Activated CD4-positive, alpha-beta T cell treated with anti-CD3 and anti-CD28 coated beads, Interleukin-2, amount 10 ng/mL, durations not matched to agents 7 days and 5 days (primary cell): ENCODE data around the gene SCAPER. TPM values are rescaled to one million over a fixed set of nuclear protein-coding genes. Genes with fewer than 3 reads are reported as not detected.

Experiments used
- CTCF ChIA-PET: fragments of 350-600 bp; sonication (Branson Sonifier 250); formaldehyde crosslinking; loops from one replicate; lab custom pipeline; 2021; ENCODE audit warnings: antibody characterized with exemption; lab: Charles Lee
- POLR2A ChIA-PET: fragments of 350-600 bp; sonication (Branson Sonifier 250); formaldehyde crosslinking; loops from one replicate; lab custom pipeline; 2021; ENCODE audit warnings: antibody characterized with exemption; lab: Charles Lee
- DNase-seq: peaks from one replicate; pipeline ENCODE4 v3.0.0-alpha.2; 2020
- H3K27ac Mint-ChIP-seq: one replicate; pipeline ENCODE4 v1.8.0; 2021; ENCODE audit warnings: mild to moderate bottlenecking, moderate library complexity, mixed read lengths
- H3K27me3 Mint-ChIP-seq: one replicate; pipeline ENCODE4 v1.8.0; 2021; ENCODE audit warnings: mixed read lengths
- H3K36me3 Mint-ChIP-seq: one replicate; pipeline ENCODE4 v1.8.0; 2021; ENCODE audit warnings: low read depth, mixed read lengths
- H3K4me1 Mint-ChIP-seq: one replicate; pipeline ENCODE4 v1.8.0; 2021; ENCODE audit warnings: mixed read lengths
- H3K4me3 Mint-ChIP-seq: one replicate; pipeline ENCODE4 v1.8.0; 2021; ENCODE audit warnings: mild to moderate bottlenecking, moderate library complexity, mixed read lengths
- H3K9me3 Mint-ChIP-seq: one replicate; pipeline ENCODE4 v1.8.0; 2021; ENCODE audit warnings: mixed read lengths
- total RNA-seq, 2 experiments: library from RNA; stranded (reverse); gene quantifications; one replicate each; pipeline ENCODE4 v1.2.3, GENCODE V29; 2021

Gene SCAPER
- total RNA-seq, 2 experiments from 2014 or later = 28.1 to 28.6 TPM

DNA sequence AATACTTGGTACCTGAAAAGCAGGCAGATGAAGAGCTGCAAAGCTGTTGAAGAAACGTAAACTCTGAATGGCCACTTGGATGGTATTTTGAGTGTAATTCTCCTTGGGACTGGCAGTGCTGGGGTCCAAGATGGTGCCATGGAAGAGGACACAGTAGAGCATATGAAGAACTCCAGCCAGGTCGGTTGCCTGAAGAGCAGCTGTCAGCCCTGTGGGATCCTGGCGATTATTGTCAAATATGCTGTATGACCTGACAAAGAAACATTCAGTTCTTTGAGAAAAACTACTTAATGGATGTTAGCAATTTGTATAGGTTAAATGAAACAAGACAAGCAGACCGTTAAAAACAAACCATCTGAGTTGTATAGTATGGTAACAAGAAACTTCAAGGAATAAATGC is 523.8 kb downstream of the SCAPER start:
- ChIA-PET CTCF (interaction anchor here (1.3 kb wide), 1 partner anchor 10 kb away, joined by 6 read pairs; no protein-coding TSS in a partner anchor), POLR2A (no interaction called here)
- DNase-seq = no peak
- H3K27me3 Mint-ChIP-seq = no peaks in the 10 kb centered on the region
- peaks cover 4% of the 10 kb centered on the region for H3K36me3 Mint-ChIP-seq
- H3K9me3 Mint-ChIP-seq = no peaks in the 10 kb centered on the region
- H3K4me3 Mint-ChIP-seq = no peak overlapping the region
- H3K27ac Mint-ChIP-seq = no peak overlapping the region
- no peaks in the 10 kb centered on the region for H3K4me1 Mint-ChIP-seq

DNA sequence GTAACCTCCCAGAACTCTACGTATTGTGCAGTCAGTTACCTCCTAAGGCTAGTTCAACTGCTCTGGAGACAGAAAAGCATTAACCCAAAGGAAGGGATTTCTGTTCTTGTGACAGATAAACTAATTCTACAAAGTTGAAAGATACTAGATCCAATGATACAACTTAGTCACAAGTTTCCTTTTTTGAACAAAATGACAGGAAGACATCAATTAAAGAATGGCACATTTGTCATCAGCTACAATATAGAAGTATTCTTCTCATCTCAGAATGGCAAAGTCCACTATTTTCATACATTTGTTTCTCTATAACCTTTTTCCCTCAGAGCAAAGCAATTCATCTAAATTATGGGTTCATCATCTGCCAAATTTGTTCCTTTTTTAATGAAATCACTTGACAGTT is 524.9 kb downstream of the SCAPER start:
- ChIA-PET CTCF (interaction anchor here (1.2 to 1.3 kb wide), 2 partner anchors 12 to 15 kb away, joined by 4 to 6 read pairs; no protein-coding TSS in a partner anchor), POLR2A (no interaction called here)

DNA sequence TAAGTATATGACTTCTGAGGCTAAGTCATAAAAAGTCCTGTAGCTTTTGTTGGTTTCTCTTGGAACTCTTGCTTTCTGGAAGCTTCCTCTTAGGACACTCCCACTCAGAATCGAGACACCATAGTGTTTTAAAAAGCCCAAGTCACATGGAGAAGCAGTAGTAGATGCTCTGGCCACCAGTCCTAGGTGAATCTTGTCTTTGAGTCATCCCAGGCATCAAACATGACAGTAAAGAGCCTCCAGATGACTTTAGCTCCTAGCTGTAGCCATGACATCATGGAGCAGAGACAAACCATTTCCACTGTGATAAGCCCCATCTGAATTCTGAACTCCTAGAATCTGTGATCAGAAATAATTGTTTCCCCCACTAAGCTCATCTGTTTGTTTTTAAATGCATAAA is 526.4 kb downstream of the SCAPER start:
- H3K36me3 Mint-ChIP-seq = peaks cover 4% of the 10 kb centered on the region
- H3K27ac Mint-ChIP-seq = no peak overlapping the region
- no peak overlapping the region for H3K4me3 Mint-ChIP-seq
- ChIA-PET CTCF (no interaction called here), POLR2A (no interaction called here)
- no peaks in the 10 kb centered on the region for H3K4me1 Mint-ChIP-seq
- no peaks in the 10 kb centered on the region for H3K27me3 Mint-ChIP-seq
- H3K9me3 Mint-ChIP-seq = no peaks in the 10 kb centered on the region
- DNase-seq = no peak

More for the DNA sequence above, 524.9 kb downstream of the SCAPER start:
- H3K36me3 Mint-ChIP-seq = peaks cover 4% of the 10 kb centered on the region
- no peak for DNase-seq
- no peak overlapping the region for H3K27ac Mint-ChIP-seq
- H3K9me3 Mint-ChIP-seq = no peaks in the 10 kb centered on the region
- no peaks in the 10 kb centered on the region for H3K4me1 Mint-ChIP-seq
- H3K4me3 Mint-ChIP-seq = no peak overlapping the region
- no peaks in the 10 kb centered on the region for H3K27me3 Mint-ChIP-seq

DNA sequence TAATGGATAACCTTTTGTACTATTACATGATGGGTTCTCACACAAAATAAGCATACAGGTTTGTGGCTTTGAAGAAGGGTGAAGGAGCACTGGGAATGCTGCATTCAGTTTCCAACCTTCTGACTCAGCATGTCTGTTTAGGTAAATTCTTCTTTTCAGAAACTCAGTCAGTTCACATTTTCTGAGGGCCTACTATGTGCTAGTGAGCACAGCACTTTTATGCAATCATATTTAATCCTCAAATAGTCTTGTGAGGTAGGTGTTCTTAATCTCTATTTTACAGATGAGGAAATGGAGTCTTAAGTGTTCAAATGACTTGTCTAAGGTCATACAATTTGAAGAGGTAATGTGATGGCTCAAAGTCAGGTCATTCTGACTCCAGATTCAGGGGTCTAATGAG is 527.4 kb downstream of the SCAPER start:
- CTCF ChIA-PET = no interaction called here
- Mint-ChIP-seq H3K4me1 (no peaks in the 10 kb centered on the region), H3K27ac (no peak overlapping the region), H3K9me3 (no peaks in the 10 kb centered on the region), H3K27me3 (no peaks in the 10 kb centered on the region), H3K4me3 (no peak overlapping the region), H3K36me3 (peaks cover 4% of the 10 kb centered on the region)
- DNase-seq = no peak
- POLR2A ChIA-PET = no interaction called here

DNA sequence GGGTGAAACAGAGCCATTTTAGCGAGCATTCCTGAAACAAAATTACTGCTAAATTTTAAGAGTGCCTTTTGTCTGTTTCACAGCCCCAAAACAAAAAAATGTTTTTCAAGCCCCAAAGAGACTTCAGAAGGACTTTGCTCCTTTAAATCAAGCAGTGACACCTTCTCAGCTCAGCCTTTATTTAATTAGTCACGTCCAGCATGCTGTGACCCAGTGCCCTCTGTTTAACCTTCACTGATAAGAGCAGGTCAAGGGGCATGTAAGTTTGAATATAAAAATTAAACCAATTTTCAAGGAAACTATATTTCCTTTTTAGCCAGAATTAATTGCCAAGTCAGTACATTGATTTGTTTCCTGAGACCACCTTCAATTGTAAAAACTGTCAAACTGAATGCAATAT is 527.9 kb downstream of the SCAPER start:
- H3K4me1 Mint-ChIP-seq = no peaks in the 10 kb centered on the region
- H3K4me3 Mint-ChIP-seq = no peak overlapping the region
- ChIA-PET CTCF (no interaction called here), POLR2A (no interaction called here)
- H3K27ac Mint-ChIP-seq = no peak overlapping the region
- DNase-seq = no peak
- H3K36me3 Mint-ChIP-seq = peaks cover 4% of the 10 kb centered on the region
- H3K27me3 Mint-ChIP-seq = no peaks in the 10 kb centered on the region
- no peaks in the 10 kb centered on the region for H3K9me3 Mint-ChIP-seq

DNA sequence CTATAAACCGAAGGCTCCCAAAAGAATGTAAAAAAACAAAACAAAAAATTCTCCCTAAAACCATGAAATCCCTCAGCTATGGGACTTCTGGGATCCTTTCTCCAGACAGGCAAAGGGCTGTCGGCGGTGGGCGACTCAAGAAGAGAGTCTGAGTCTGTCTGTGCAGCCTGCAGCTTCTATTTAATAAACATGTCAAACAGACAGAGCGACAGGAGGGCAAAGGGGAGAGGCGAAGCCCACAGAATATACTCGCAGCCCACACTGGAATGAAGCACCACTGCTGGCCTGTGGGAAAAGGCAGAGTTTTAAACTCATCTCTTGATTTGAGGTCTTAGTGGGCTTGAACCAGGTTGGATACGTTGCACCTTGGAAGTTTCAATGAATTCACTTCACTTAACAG is 528.3 kb downstream of the SCAPER start:
- peaks cover 4% of the 10 kb centered on the region for H3K36me3 Mint-ChIP-seq
- POLR2A ChIA-PET = no interaction called here
- no peaks in the 10 kb centered on the region for H3K27me3 Mint-ChIP-seq
- CTCF ChIA-PET = no interaction called here
- H3K27ac Mint-ChIP-seq = no peak overlapping the region
- H3K4me1 Mint-ChIP-seq = no peaks in the 10 kb centered on the region
- no peak for DNase-seq
- H3K9me3 Mint-ChIP-seq = no peaks in the 10 kb centered on the region
- no peak overlapping the region for H3K4me3 Mint-ChIP-seq

DNA sequence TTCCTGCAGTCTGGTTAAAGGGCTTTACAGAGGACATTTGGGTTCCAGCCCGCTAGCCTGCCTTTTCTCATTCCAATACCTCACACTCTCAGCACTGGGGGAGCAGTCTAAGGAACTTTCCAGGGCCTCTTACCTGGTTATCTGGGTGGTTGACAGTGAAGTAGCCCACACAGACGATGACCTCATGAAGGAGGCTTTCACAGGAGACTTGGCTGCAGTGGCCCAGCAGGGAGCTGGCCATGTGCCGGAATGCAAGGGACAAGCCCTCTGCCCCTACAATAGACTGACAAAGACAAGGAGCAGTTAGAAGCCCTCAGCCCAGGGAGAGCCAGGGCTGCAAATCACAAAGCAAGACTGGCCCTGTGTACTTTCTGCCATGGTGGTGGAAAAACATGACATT is 529.1 kb downstream of the SCAPER start:
- Mint-ChIP-seq H3K27ac (no peak overlapping the region), H3K36me3 (peaks cover 4% of the 10 kb centered on the region), H3K27me3 (no peaks in the 10 kb centered on the region), H3K4me1 (no peaks in the 10 kb centered on the region), H3K9me3 (no peaks in the 10 kb centered on the region), H3K4me3 (no peak overlapping the region)
- ChIA-PET CTCF (no interaction called here), POLR2A (no interaction called here)
- no peak for DNase-seq

DNA sequence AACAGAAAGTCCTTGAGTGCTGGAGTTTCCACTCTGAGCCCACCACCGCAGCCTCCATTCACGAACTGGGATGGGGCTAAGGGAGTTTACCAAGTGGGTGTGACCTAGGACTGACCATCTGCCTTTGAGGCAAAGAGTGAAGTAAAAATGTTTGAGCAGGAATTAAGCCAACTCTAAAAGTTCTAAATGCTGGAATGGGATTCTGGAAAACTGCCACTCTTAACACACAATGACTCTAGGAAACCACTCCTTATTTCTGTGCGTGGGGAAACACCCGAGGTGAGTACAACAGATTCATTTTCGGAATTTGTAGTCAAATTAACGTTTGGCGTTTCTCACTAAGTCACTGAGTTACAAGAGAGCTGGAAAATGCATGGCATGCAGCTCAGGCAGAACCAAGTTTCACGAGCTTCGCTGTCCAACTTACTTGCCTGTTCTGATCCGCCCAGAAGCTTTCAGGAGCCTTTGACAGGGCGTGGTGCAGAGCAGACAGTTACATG is 537.0 kb downstream of the SCAPER start:
- no peaks in the 10 kb centered on the region for H3K27me3 Mint-ChIP-seq
- DNase-seq = no peak
- no peaks in the 10 kb centered on the region for H3K36me3 Mint-ChIP-seq
- H3K4me1 Mint-ChIP-seq = no peaks in the 10 kb centered on the region
- no peak overlapping the region for H3K27ac Mint-ChIP-seq
- H3K9me3 Mint-ChIP-seq = no peaks in the 10 kb centered on the region
- CTCF ChIA-PET = no interaction called here
- no peak overlapping the region for H3K4me3 Mint-ChIP-seq
- POLR2A ChIA-PET = no interaction called here

DNA sequence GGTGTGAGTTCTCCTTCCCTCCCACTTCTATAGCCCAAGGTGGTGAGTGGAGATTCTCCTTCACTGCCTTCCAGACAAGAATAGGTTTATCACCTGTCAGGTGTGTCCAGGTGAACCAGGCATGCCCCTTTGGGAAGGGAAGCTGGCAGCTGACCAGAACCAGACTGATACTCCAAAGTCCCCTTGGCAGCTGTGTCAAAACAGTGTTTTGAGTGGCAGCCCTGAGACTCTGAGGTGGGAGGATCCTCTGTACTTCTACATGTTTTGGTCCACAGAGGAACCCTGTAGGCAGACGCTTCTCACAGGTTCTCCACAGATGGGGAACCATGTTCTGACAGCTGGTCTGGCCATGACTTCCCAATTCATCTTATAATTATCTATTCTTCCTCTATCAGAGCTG is 538.4 kb downstream of the SCAPER start:
- no peak overlapping the region for H3K4me3 Mint-ChIP-seq
- H3K27me3 Mint-ChIP-seq = no peaks in the 10 kb centered on the region
- POLR2A ChIA-PET = no interaction called here
- no peaks in the 10 kb centered on the region for H3K36me3 Mint-ChIP-seq
- CTCF ChIA-PET = no interaction called here
- DNase-seq = no peak
- H3K4me1 Mint-ChIP-seq = no peaks in the 10 kb centered on the region
- no peaks in the 10 kb centered on the region for H3K9me3 Mint-ChIP-seq
- H3K27ac Mint-ChIP-seq = no peak overlapping the region

DNA sequence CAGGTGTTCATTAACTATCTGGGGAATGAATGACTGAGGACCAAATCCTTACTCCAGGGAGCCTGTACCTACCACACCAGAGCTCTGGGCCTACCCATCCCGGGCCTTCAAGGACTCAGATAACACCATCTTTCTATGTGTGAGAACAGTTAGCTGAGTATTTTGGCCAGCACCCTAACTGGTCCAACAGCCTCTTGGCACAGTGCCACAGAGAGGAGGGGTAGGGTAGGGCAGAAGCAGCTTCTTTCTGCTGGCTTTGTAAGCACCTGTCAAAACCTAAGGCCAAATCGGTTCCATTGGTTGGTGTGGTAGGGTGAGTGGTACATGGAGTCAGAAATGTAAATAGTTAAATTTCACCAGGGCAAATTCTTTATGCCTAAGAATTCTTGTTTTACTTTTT is 541.9 kb downstream of the SCAPER start:
- ChIA-PET CTCF (no interaction called here), POLR2A (no interaction called here)
- Mint-ChIP-seq H3K27ac (no peak overlapping the region), H3K27me3 (no peaks in the 10 kb centered on the region), H3K36me3 (no peaks in the 10 kb centered on the region), H3K9me3 (no peaks in the 10 kb centered on the region), H3K4me3 (no peak overlapping the region), H3K4me1 (no peaks in the 10 kb centered on the region)
- no peak for DNase-seq

DNA sequence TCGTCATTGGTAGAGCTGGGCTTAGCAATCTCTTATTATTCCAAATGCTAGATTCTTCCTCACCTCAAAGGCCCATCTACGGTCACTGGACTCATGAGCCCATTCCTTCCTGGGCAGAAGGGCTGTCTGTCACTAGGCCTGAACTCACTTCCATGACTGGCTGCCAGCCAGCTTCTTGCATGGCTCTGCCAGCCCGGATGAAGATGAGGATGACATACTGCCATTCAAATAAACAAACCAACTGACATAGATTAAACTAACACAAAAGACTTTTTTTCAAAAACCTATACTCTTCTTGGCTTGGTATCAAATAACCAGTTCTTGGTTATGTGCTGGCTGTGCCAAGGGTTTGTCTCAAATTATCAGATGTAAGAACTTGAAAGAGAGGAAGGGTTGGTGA is 544.7 kb downstream of the SCAPER start:
- ChIA-PET POLR2A (no interaction called here), CTCF (no interaction called here)
- Mint-ChIP-seq H3K9me3 (no peaks in the 10 kb centered on the region), H3K27me3 (no peaks in the 10 kb centered on the region), H3K36me3 (no peaks in the 10 kb centered on the region), H3K4me1 (no peaks in the 10 kb centered on the region), H3K27ac (no peak overlapping the region), H3K4me3 (no peak overlapping the region)
- no peak for DNase-seq

DNA sequence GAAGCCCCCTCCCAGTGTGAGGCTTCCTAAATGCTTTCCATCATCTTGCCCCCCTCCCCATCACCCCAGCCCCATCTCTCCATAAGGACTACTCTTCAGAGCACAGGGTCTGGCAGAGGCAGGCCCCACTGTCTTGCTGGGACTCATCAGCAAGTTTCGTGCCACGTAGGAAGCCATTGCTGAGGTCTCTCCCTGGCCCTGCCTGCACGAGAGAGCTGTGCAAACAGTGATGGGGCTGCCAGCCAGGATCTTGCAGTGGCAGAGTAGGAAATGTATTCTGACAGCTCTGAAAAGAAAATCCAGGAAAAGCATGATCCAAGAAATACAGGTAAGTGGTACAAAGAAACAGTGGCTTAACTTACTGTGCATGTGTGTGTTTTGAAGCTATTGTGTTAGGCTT is 546.0 kb downstream of the SCAPER start:
- Mint-ChIP-seq H3K4me1 (no peaks in the 10 kb centered on the region), H3K36me3 (no peaks in the 10 kb centered on the region), H3K27ac (no peak overlapping the region), H3K27me3 (no peaks in the 10 kb centered on the region), H3K4me3 (no peak overlapping the region), H3K9me3 (no peaks in the 10 kb centered on the region)
- ChIA-PET POLR2A (no interaction called here), CTCF (interaction anchor here (0.7 kb wide), 1 partner anchor 14 kb away, joined by 5 read pairs; no protein-coding TSS in a partner anchor)
- no peak for DNase-seq

DNA sequence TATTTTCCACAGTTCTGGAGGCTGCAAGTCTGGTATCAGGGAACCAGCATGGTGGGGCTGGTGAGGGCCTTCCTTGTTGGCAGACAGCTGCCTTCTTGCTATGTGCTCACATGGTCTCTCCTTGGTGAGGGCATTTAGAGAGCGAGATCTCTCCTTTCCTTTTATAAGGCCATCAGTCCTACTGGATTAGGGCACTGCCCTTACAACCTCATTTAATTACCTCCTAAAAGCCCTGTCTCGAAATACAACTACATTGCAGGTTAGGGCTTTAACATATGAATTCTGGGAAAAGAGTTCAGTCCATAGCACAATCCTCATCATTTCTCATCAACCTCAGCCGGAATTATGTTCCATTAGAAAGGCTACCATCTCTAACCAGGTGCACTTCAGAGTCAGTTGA is 546.7 kb downstream of the SCAPER start:
- Mint-ChIP-seq H3K4me3 (no peak overlapping the region), H3K27me3 (no peaks in the 10 kb centered on the region), H3K4me1 (no peaks in the 10 kb centered on the region), H3K36me3 (no peaks in the 10 kb centered on the region), H3K27ac (no peak overlapping the region), H3K9me3 (no peaks in the 10 kb centered on the region)
- no peak for DNase-seq
- ChIA-PET CTCF (no interaction called here), POLR2A (no interaction called here)

DNA sequence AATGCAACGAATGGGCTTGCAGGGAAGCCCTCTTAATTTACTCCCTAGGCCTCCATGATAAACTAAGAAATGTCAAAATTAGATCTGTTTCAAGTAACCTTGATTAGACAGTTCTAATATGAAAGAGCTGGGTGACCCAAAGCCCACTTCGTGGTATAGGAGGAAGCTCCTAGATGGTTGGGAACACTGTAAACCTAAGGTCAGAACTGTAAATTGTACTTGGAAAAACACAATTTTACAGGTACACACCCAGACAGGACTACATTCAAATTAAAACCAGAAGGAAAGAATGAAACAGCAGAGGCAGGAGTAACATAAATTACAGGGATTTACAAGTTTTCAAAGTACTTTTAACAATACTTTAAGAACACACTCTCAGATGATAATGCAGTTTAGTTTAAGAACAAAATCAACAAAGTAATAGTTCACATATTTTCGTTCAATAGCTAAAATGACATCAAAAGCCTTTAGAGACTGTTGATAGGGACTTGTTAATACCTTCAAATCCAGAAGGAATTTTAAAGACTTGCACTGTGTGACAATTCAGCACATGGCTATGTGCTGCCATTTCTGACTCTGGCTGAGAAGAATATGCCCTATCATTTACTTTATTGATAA is 550.2 kb downstream of the SCAPER start:
- ChIA-PET POLR2A (no interaction called here), CTCF (interaction anchor here (0.6 to 1.6 kb wide), 4 partner anchors 10 to 37 kb away, joined by 3 to 5 read pairs (median 3); no protein-coding TSS in a partner anchor)
- H3K4me3 Mint-ChIP-seq = no peak overlapping the region
- DNase-seq = no peak
- no peak overlapping the region for H3K27ac Mint-ChIP-seq
- H3K4me1 Mint-ChIP-seq = no peaks in the 10 kb centered on the region
- no peaks in the 10 kb centered on the region for H3K9me3 Mint-ChIP-seq
- H3K27me3 Mint-ChIP-seq = peaks cover 2% of the 10 kb centered on the region
- H3K36me3 Mint-ChIP-seq = no peaks in the 10 kb centered on the region
